HG03103 (cell line): Measurements from ENCODE around the gene DSCAM.

ENCODE experiments used
- ATAC-seq: cut with Tn5 transposase; IDR thresholded peaks from one replicate; pipeline ENCODE4 v1.9.1; 2021; ENCODE audit warnings: low read depth; ENCODE audit not compliant: unreplicated experiment

DSCAM gene

GRCh38 chr21:40723966-40724365, 123.0 kb downstream of the DSCAM start:
- ATAC-seq, result no peak

GRCh38 chr21:40723317-40723716, 123.6 kb downstream of the DSCAM start:
- ATAC-seq, result no peak

GRCh38 chr21:40719615-40720014, 127.3 kb downstream of the DSCAM start:
- no peak for ATAC-seq

- no peak for ATAC-seq
Measured at GRCh38 chr21:40717028-40717427, 129.9 kb downstream of the DSCAM start.

GRCh38 chr21:40714536-40714935, 132.4 kb downstream of the DSCAM start:
- ATAC-seq, result no peak

GRCh38 chr21:40707656-40708244, 139.2 kb downstream of the DSCAM start:
- no peak for ATAC-seq

GRCh38 chr21:40706806-40707655, 139.9 kb downstream of the DSCAM start:
- ATAC-seq, result no peak

GRCh38 chr21:40706176-40706575, 140.8 kb downstream of the DSCAM start:
- no peak for ATAC-seq

GRCh38 chr21:40704141-40704540, 142.8 kb downstream of the DSCAM start:
- ATAC-seq, result no peak

- ATAC-seq, result no peak
Measured at GRCh38 chr21:40699366-40699765, 147.6 kb downstream of the DSCAM start.

GRCh38 chr21:40696246-40696645, 150.7 kb downstream of the DSCAM start:
- ATAC-seq, result no peak

- ATAC-seq, result no peak
Measured at GRCh38 chr21:40689840-40690360, 157.1 kb downstream of the DSCAM start.

- no peak for ATAC-seq
Measured at GRCh38 chr21:40689217-40689616, 157.7 kb downstream of the DSCAM start.

- ATAC-seq, result no peak
Measured at GRCh38 chr21:40688106-40688864, 158.7 kb downstream of the DSCAM start.

- no peak for ATAC-seq
Measured at GRCh38 chr21:40687625-40688024, 159.3 kb downstream of the DSCAM start.

- ATAC-seq, result no peak
Measured at GRCh38 chr21:40686526-40686925, 160.4 kb downstream of the DSCAM start.

- no peak for ATAC-seq
Measured at GRCh38 chr21:40685141-40685540, 161.8 kb downstream of the DSCAM start.

- no peak for ATAC-seq
Measured at GRCh38 chr21:40684726-40685125, 162.2 kb downstream of the DSCAM start.

- ATAC-seq, result no peak
Measured at GRCh38 chr21:40683349-40683748, 163.6 kb downstream of the DSCAM start.

GRCh38 chr21:40681164-40681859, 165.6 kb downstream of the DSCAM start:
- ATAC-seq, result no peak

- no peak for ATAC-seq
Measured at GRCh38 chr21:40680311-40680710, 166.6 kb downstream of the DSCAM start.
